Tracheal epithelial cell (primary cell): ENCODE results near the gene SPN. TPM values are rescaled to one million over a fixed set of nuclear protein-coding genes. Genes with fewer than 3 reads are reported as not detected.

Experiments used
- total RNA-seq: library from RNA; depleted of rRNA; stranded (reverse); fragments of >200 nt; gene quantifications from 2 replicates; pipeline ENCODE4 v1.2.1, GENCODE V29; 2014

The SPN gene
- not detected in 2 replicates for total RNA-seq

GRCh38 chr16:29663016-29663806 lies at the start of gene SPN:
SPN (plus strand) TSS chr16:29663247; CDS start chr16:29663729, 482 bp downstream.

GRCh38 chr16:29678691-29679267 lies 15.7 kb downstream of the SPN start, which contains the start of gene QPRT:
QPRT (plus strand) TSS chr16:29679180; CDS start chr16:29679198, 18 bp downstream.

Other genes starting within 250 kb of the SPN start
- 41.2 and 47.5 TPM in 2 replicates for gene BOLA2, start 208.9 kb upstream of the SPN start, total RNA-seq
- 18.8 and 23.4 TPM in 2 replicates for gene SLX1B, start 208.7 kb upstream of the SPN start, total RNA-seq
- 1.9 TPM in 1 of 2 replicates, not detected in the other for gene SULT1A4, start 203.3 kb upstream of the SPN start, total RNA-seq
- gene NPIPB12, start 156.8 kb upstream of the SPN start, total RNA-seq, result 8.2 and 20.5 TPM in 2 replicates
- 0.21 and 54.5 TPM in 2 replicates for gene QPRT, start 15.9 kb downstream of the SPN start, total RNA-seq
- not detected in 2 replicates for gene C16orf54, start 82.7 kb downstream of the SPN start, total RNA-seq
- gene ZG16, start 115.0 kb downstream of the SPN start, total RNA-seq, result not detected in 2 replicates
- 13.7 and 14.5 TPM in 2 replicates for gene KIF22, start 127.5 kb downstream of the SPN start, total RNA-seq
- 135 and 146 TPM in 2 replicates for gene MAZ, start 143.3 kb downstream of the SPN start, total RNA-seq
- gene PRRT2, start 148.9 kb downstream of the SPN start, total RNA-seq, result not detected in 2 replicates
- gene PAGR1, start 152.9 kb downstream of the SPN start, total RNA-seq, result 18.3 and 24.3 TPM in 2 replicates
- 104 and 244 TPM in 2 replicates for gene MVP, start 157.2 kb downstream of the SPN start, total RNA-seq
- 62.4 and 65.3 TPM in 2 replicates for gene CDIPT, start 200.0 kb downstream of the SPN start, total RNA-seq
- 5.3 and 8.7 TPM in 2 replicates for gene SEZ6L2, start 236.3 kb downstream of the SPN start, total RNA-seq
- 1.7 and 8.9 TPM in 2 replicates for gene ASPHD1, start 237.2 kb downstream of the SPN start, total RNA-seq